Upper lobe of left lung (tissue), 6 donors: Measurements from ENCODE around the gene APOBR. TPM values are rescaled to one million over a fixed set of nuclear protein-coding genes. Genes with fewer than 3 reads are reported as not detected.

Source experiments
- ATAC-seq, 2 donors: fragments of 200-7000 bp; cut with Tn5 transposase; one replicate each; pipeline ENCODE4 v1.9.1; 2022; ENCODE audit warnings: mild to moderate bottlenecking in 2 of 2, moderate library complexity in 2 of 2; ENCODE audit not compliant: low FRiP score in 2 of 2
- DNase-seq, 2 donors: peaks; one replicate each; pipeline ENCODE4 v3.0.0-alpha.2; 2019 to 2020
- H3K27ac ChIP-seq, 4 donors: fragments of 200-600 bp; sonication (generic); one replicate each; pipeline ENCODE4 v1.5.1; 2016 to 2019
- H3K27me3 ChIP-seq, 4 donors: fragments of 200-600 bp; sonication (generic); one replicate each; pipeline ENCODE4 v1.5.1; 2017 to 2019
- H3K36me3 ChIP-seq, 4 donors: fragments of 200-600 bp; sonication (generic); one replicate each; pipeline ENCODE4 v1.5.1; 2016 to 2019
- H3K4me1 ChIP-seq, 4 donors: fragments of 200-600 bp; sonication (generic); one replicate each; pipeline ENCODE4 v1.5.1; 2018 to 2019
- H3K4me3 ChIP-seq, 4 donors: fragments of 200-600 bp; sonication (generic); one replicate each; pipeline ENCODE4 v1.5.1; 2017 to 2019; ENCODE audit warnings: mild to moderate bottlenecking in 2 of 4, moderate library complexity in 1 of 4
- H3K9me3 ChIP-seq, 4 donors: fragments of 200-600 bp; sonication (generic); one replicate each; pipeline ENCODE4 v1.5.1; 2018 to 2019
- CTCF ChIP-seq, 6 experiments: fragments of 450-650 bp in 4 of 6; fragments of 200-600 bp in 2 of 6; sonication (generic) in 2 of 6; IDR thresholded peaks; one replicate each; pipeline ENCODE4 v1.5.1; 2016 to 2019; ENCODE audit warnings: antibody characterized with exemption in 6 of 6
- EP300 ChIP-seq, 4 donors: sonication (generic); formaldehyde crosslinking; IDR thresholded peaks; one replicate each; pipeline ENCODE4 v1.5.1; 2017; ENCODE audit warnings: antibody characterized with exemption in 4 of 4, control low read depth in 2 of 4
- POLR2A ChIP-seq, 4 donors: fragments of 450-650 bp; IDR thresholded peaks; one replicate each; pipeline ENCODE4 v1.5.1; 2016 to 2017; ENCODE audit warnings: antibody characterized with exemption in 4 of 4, mild to moderate bottlenecking in 2 of 4
- POLR2AphosphoS5 ChIP-seq, 2 donors: sonication (generic); formaldehyde crosslinking; IDR thresholded peaks; one replicate each; pipeline ENCODE4 v1.5.1; 2017; ENCODE audit warnings: antibody characterized with exemption in 2 of 2
- WGBS, 2 donors: methylation state at CpG; one replicate each; pipeline ENCODE4 v1.1.5; 2017 to 2018; 5-methylcytosine and 5-hydroxymethylcytosine counted together
- total RNA-seq, 6 donors: library from RNA; depleted of rRNA in 4 of 6; stranded (reverse); fragments of >200 nt in 4 of 6; gene quantifications; one replicate each; pipeline versions ENCODE4 v1.1.0 to v1.2.1, GENCODE V29; 2016 to 2021
- donor health status: DM: no; HTN: no; CAD: no; lungs with moderate emphysema.
- donor health status: DM: no; HTN: yes; CAD: no; lungs with severe emphysema.

APOBR gene
- total RNA-seq, 6 donors from 2014 or later, result 17.0 to 45.0 (median 33.4) TPM

- no peak overlapping the region for H3K4me3 ChIP-seq
- no peaks in the 10 kb centered on the region for H3K9me3 ChIP-seq
- H3K36me3 ChIP-seq, result no peaks in the 10 kb centered on the region
- H3K27ac ChIP-seq, result peak overlapping the region in 1 of 4 donors; percentile 93
- ATAC-seq (no peak), DNase-seq (no peak)
- no peak for TF ChIP-seq EP300 (IDR thresholded peaks at IDR 0.05)
- TF ChIP-seq POLR2A (IDR thresholded peaks at IDR 0.05), result no peak
- no peak for TF ChIP-seq CTCF (IDR thresholded peaks at IDR 0.05)
- TF ChIP-seq POLR2AphosphoS5 (IDR thresholded peaks at IDR 0.05), result no peak
- H3K4me1 ChIP-seq, result peaks cover 5 to 27% (median 15%) of the 10 kb centered on the region in 4 donors
- 72 to 78% methylated on average over 19 of the region's 19 CpGs for WGBS, 2 donors
- H3K27me3 ChIP-seq, result no peaks in the 10 kb centered on the region
Measured at GRCh38 chr16:28496844-28497243, 2.4 kb downstream of the APOBR start.

GRCh38 chr16:28497386-28497785, 2.9 kb downstream of the APOBR start:
- DNase-seq, result no peak
- Histone ChIP-seq H3K27ac (no peak overlapping the region), H3K4me3 (no peak overlapping the region), H3K4me1 (peaks cover 5 to 27% (median 14%) of the 10 kb centered on the region in 4 donors), H3K36me3 (no peaks in the 10 kb centered on the region), H3K9me3 (no peaks in the 10 kb centered on the region), H3K27me3 (no peaks in the 10 kb centered on the region)
- TF ChIP-seq CTCF (IDR thresholded peaks at IDR 0.05), result no peak
- no peak for TF ChIP-seq POLR2A (IDR thresholded peaks at IDR 0.05)
- TF ChIP-seq POLR2AphosphoS5 (IDR thresholded peaks at IDR 0.05), result no peak
- no peak for TF ChIP-seq EP300 (IDR thresholded peaks at IDR 0.05)
- 91 to 97% methylated on average over 9 of the region's 9 CpGs for WGBS, 2 donors
- ATAC-seq, result no peak

- no peak for DNase-seq
- Histone ChIP-seq H3K27ac (no peak overlapping the region), H3K4me1 (peaks cover 0 to 20% (median 8%) of the 10 kb centered on the region in 4 donors), H3K27me3 (no peaks in the 10 kb centered on the region), H3K36me3 (no peaks in the 10 kb centered on the region), H3K9me3 (no peaks in the 10 kb centered on the region), H3K4me3 (no peak overlapping the region)
- no peak for ATAC-seq
- TF ChIP-seq POLR2A (IDR thresholded peaks at IDR 0.05) (no peak), EP300 (IDR thresholded peaks at IDR 0.05) (no peak), POLR2AphosphoS5 (IDR thresholded peaks at IDR 0.05) (no peak), CTCF (IDR thresholded peaks at IDR 0.05) (no peak)
- 83 to 90% methylated on average over 20 to 33 of the region's 33 CpGs for WGBS, 2 donors
Measured at GRCh38 chr16:28497861-28498599, 3.6 kb downstream of the APOBR start.

- peaks cover 0 to 13% (median 2%) of the 10 kb centered on the region in 4 donors for H3K4me1 ChIP-seq
- H3K36me3 ChIP-seq, result no peaks in the 10 kb centered on the region
- TF ChIP-seq EP300 (IDR thresholded peaks at IDR 0.05) (no peak), POLR2A (IDR thresholded peaks at IDR 0.05) (no peak), POLR2AphosphoS5 (IDR thresholded peaks at IDR 0.05) (no peak), CTCF (IDR thresholded peaks at IDR 0.05) (no peak)
- H3K27ac ChIP-seq, result no peak overlapping the region
- H3K9me3 ChIP-seq, result no peaks in the 10 kb centered on the region
- H3K4me3 ChIP-seq, result no peak overlapping the region
- WGBS, 2 donors, result 85 to 86% methylated on average over 15 of the region's 15 CpGs
- ATAC-seq (no peak), DNase-seq (no peak)
- H3K27me3 ChIP-seq, result no peaks in the 10 kb centered on the region
Measured at GRCh38 chr16:28498666-28499381, 4.4 kb downstream of the APOBR start.
